WI38 (cell line): Measurements from ENCODE around the gene CPNE5.

Experiments used
- H3K4me3 ChIP-seq: 2 replicates; pipeline ENCODE4 v1.5.1; 2011; ENCODE audit warnings: low read depth, mild to moderate bottlenecking, control low read depth, low read length
- CTCF ChIP-seq: IDR thresholded peaks from 2 replicates; pipeline ENCODE4 v1.5.1; 2012; ENCODE audit warnings: low read depth, mild to moderate bottlenecking, control low read depth, low read length

Gene CPNE5

GRCh38 chr6:36856277-36856676, 17.0 kb upstream of the CPNE5 start:
- TF ChIP-seq CTCF, result no peak
- H3K4me3 ChIP-seq, result no peak overlapping the region

GRCh38 chr6:36855750-36856149, 16.5 kb upstream of the CPNE5 start:
- TF ChIP-seq CTCF, result no peak
- H3K4me3 ChIP-seq, result no peak overlapping the region

GRCh38 chr6:36853325-36853724, 14.1 kb upstream of the CPNE5 start:
- H3K4me3 ChIP-seq, result no peak overlapping the region
- TF ChIP-seq CTCF, result no peak

- H3K4me3 ChIP-seq, result no peak overlapping the region
- no peak for TF ChIP-seq CTCF
Observed at GRCh38 chr6:36852481-36853147, 13.4 kb upstream of the CPNE5 start.

GRCh38 chr6:36851626-36852025, 12.4 kb upstream of the CPNE5 start:
- no peak for TF ChIP-seq CTCF

GRCh38 chr6:36851149-36851614, 11.9 kb upstream of the CPNE5 start:
- peak; percentile 62 for TF ChIP-seq CTCF
- H3K4me3 ChIP-seq, result no peak overlapping the region

More at GRCh38 chr6:36851626-36852025, 12.4 kb upstream of the CPNE5 start:
- H3K4me3 ChIP-seq, result no peak overlapping the region

GRCh38 chr6:36850021-36850420, 10.8 kb upstream of the CPNE5 start:
- no peak overlapping the region for H3K4me3 ChIP-seq
- no peak for TF ChIP-seq CTCF
